ENCODE data around the gene EFNA2. TPM values are rescaled to one million over a fixed set of nuclear protein-coding genes. Genes with fewer than 3 reads are reported as not detected.

EFNA2 gene
- total RNA-seq, 3 donors from 2014 or later (not counting 1 experiment from before 2014, with no cell fraction given), result not detected

DNA sequence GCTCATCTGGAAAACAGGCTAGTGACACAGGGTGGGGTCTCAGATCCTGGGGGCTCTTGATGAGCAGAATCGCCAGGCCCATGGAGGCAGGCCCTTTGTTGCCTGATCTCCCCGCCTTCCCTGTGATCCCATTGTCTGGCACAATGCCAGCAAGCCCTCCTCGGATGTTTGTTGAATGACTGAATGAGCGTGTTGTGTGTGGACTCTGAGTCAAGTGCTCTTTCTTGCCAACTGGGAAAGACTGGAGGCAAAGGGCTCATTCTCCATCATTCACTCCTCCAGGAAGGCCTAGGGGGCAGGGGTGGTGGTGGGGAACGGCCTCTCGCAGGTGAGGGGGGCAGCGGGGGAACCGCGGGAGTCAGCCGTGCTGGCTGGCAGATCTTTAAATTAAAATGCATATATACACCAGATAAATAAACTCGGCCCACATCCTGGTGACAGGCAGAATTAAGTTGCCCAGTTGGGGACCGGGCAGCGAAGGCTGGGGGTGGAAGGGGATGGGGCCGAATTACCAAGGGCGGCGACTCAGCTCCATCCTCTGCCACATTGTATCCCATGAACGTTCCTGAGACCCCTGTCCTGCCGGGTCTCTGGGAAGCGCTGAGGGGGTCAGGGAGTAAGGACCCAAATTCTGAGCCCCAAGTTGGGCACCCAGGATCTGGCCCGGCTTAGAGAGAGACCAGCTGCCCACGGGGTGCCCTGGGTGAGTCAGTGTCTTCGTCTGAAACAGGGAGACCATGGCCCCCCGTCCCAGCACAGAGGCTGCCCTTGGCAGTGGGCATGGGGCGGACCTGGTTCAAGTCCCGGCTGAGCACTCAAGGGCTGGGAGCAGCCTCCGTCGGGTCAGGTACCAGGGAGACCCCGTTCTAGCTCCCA, 24.5 kb downstream of the EFNA2 start:
- Histone ChIP-seq H3K27me3 (ENCODE audit: control insufficient read depth, insufficient read depth, low read length) (no peaks in the 10 kb centered on the region), H3K36me3 (ENCODE audit: control insufficient read depth, insufficient read depth, low read length) (no peaks in the 10 kb centered on the region), H3K4me1 (ENCODE audit: control insufficient read depth, insufficient read depth, low read length) (no peaks in the 10 kb centered on the region), H3K27ac (ENCODE audit: low read length) (no peak overlapping the region), H3K4me3 (ENCODE audit: low read length) (no peak overlapping the region), H3K9me3 (ENCODE audit: control insufficient read depth, insufficient read depth, low read length) (no peaks in the 10 kb centered on the region)
- H3K36me3 Mint-ChIP-seq, result no peaks in the 10 kb centered on the region
- 76% methylated on average over 22 of the region's 28 CpGs for WGBS (ENCODE audit: insufficient coverage)
- no peak for DNase-seq
- H3K27ac Mint-ChIP-seq, result no peak overlapping the region
- TF ChIP-seq, protein P1, sequence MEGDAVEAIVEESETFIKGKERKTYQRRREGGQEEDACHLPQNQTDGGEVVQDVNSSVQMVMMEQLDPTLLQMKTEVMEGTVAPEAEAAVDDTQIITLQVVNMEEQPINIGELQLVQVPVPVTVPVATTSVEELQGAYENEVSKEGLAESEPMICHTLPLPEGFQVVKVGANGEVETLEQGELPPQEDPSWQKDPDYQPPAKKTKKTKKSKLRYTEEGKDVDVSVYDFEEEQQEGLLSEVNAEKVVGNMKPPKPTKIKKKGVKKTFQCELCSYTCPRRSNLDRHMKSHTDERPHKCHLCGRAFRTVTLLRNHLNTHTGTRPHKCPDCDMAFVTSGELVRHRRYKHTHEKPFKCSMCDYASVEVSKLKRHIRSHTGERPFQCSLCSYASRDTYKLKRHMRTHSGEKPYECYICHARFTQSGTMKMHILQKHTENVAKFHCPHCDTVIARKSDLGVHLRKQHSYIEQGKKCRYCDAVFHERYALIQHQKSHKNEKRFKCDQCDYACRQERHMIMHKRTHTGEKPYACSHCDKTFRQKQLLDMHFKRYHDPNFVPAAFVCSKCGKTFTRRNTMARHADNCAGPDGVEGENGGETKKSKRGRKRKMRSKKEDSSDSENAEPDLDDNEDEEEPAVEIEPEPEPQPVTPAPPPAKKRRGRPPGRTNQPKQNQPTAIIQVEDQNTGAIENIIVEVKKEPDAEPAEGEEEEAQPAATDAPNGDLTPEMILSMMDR (IDR thresholded peaks at IDR 0.05), result no peak
- ATAC-seq, result no peak
- H3K4me3 Mint-ChIP-seq, result no peak overlapping the region
- no peaks in the 10 kb centered on the region for H3K4me1 Mint-ChIP-seq
- H3K27me3 Mint-ChIP-seq (ENCODE audit: low read depth in 2 of 2), result peaks cover 0 to under 1% of the 10 kb centered on the region in 2 donors
- H3K9me3 Mint-ChIP-seq, result no peaks in the 10 kb centered on the region
- intact Hi-C loops (cut with micrococcal nuclease), result no loop called here

GRCh38 chr19:1310853-1311180, 25.1 kb downstream of the EFNA2 start:
- intact Hi-C loops (cut with micrococcal nuclease), result no loop called here

DNA sequence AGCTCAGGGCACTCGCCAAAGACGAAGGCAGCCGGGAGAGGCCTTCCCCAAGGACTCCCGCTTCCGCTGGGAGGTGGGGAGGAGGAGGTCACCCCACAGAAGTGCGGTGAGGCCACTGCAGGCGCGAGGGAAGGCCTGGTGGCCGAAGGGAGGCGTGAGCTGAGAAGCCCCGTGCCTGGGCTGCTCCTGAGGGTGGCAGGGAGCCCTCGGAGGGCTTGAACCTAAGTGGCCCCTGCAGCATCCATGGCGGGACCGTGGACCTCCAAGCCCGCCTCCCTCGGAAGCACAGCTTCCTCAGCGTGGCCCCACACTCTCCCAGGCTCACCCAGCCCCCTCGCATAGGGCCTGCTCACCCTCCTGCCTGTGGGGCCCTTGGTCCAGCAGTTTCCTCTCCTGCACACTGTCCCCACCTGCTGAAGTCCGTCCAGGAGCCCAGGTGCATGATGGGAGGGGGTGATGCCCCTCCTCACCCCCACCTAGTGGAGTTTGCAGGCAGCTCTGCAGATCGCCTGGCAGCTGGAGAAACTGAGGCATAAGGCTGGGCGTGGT, 25.9 kb downstream of the EFNA2 start:
- Mint-ChIP-seq H3K9me3 (no peaks in the 10 kb centered on the region), H3K36me3 (no peaks in the 10 kb centered on the region), H3K27ac (no peak overlapping the region), H3K4me3 (no peak overlapping the region), H3K4me1 (no peaks in the 10 kb centered on the region), H3K27me3 (ENCODE audit: low read depth in 2 of 2) (peaks cover 0 to 3% of the 10 kb centered on the region in 2 donors)
- Histone ChIP-seq H3K36me3 (ENCODE audit: control insufficient read depth, insufficient read depth, low read length) (no peaks in the 10 kb centered on the region), H3K27ac (ENCODE audit: low read length) (no peak overlapping the region), H3K4me3 (ENCODE audit: low read length) (no peak overlapping the region), H3K9me3 (ENCODE audit: control insufficient read depth, insufficient read depth, low read length) (no peaks in the 10 kb centered on the region), H3K4me1 (ENCODE audit: control insufficient read depth, insufficient read depth, low read length) (peaks cover 4% of the 10 kb centered on the region), H3K27me3 (ENCODE audit: control insufficient read depth, insufficient read depth, low read length) (peaks cover 9% of the 10 kb centered on the region)
- 77% methylated on average over 21 of the region's 21 CpGs for WGBS (ENCODE audit: insufficient coverage)
- no peak for DNase-seq
- intact Hi-C loops (cut with micrococcal nuclease), result no loop called here
- no peak for ATAC-seq
- TF ChIP-seq, protein P1 (IDR thresholded peaks at IDR 0.05), result no peak

More at GRCh38 chr19:1310853-1311180, 25.1 kb downstream of the EFNA2 start:
- Histone ChIP-seq H3K27me3 (ENCODE audit: control insufficient read depth, insufficient read depth, low read length) (peaks cover 3% of the 10 kb centered on the region), H3K4me3 (ENCODE audit: low read length) (no peak overlapping the region), H3K4me1 (ENCODE audit: control insufficient read depth, insufficient read depth, low read length) (no peaks in the 10 kb centered on the region), H3K27ac (ENCODE audit: low read length) (no peak overlapping the region), H3K9me3 (ENCODE audit: control insufficient read depth, insufficient read depth, low read length) (no peaks in the 10 kb centered on the region), H3K36me3 (ENCODE audit: control insufficient read depth, insufficient read depth, low read length) (no peaks in the 10 kb centered on the region)
- Mint-ChIP-seq H3K4me3 (no peak overlapping the region), H3K9me3 (no peaks in the 10 kb centered on the region), H3K27ac (no peak overlapping the region), H3K27me3 (ENCODE audit: low read depth in 2 of 2) (peaks cover 0 to 3% of the 10 kb centered on the region in 2 donors), H3K36me3 (no peaks in the 10 kb centered on the region), H3K4me1 (no peaks in the 10 kb centered on the region)
- ATAC-seq (no peak), DNase-seq (no peak)
- WGBS (ENCODE audit: insufficient coverage), result 88% methylated on average over 18 of the region's 18 CpGs
- TF ChIP-seq, protein P1 (IDR thresholded peaks at IDR 0.05), result no peak

Measured in natural killer cell (primary cell).